Measurements from ENCODE around the gene RPS21. TPM values are rescaled to one million over a fixed set of nuclear protein-coding genes. Genes with fewer than 3 reads are reported as not detected.

The RPS21 gene
- total and polyA plus RNA-seq, 9 of the 15 experiments (the other 6 are each of a cell fraction or from before 2014, with no cell fraction given): 1,380 to 5,647 (median 3,091) TPM

DNA sequence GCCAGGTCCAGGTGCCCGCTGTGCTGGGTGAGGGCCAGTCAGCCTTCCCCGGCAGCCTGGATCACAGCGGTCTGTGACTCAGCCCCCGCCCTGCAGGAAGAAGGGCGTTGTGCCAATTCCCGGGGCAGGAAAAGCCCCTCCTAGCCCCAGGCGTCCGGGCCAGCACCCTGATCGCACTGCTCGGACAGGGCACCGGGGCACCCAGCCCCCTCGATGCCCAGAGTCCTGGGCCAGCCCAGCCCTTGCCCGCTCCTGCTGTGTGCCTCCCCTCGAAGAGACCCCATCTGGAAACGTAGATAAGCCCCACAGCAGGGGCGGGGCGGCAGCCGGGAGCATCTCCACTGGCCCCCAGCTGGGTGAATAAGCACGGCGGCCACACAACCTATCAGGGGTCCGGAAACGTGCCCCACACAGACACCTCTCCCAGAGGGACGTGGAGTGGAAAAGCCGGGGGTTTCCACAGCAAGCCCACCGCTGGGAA is 29.7 kb upstream of the RPS21 start:
- Histone ChIP-seq H3K9ac (ENCODE audit: insufficient read depth in 1 of 2, low read depth in 2 of 2, low read length in 2 of 2) (peak overlapping the region; percentile 89 to 93), H3K9me3 (replicated peaks; ENCODE audit: control insufficient read depth, insufficient read depth, low read depth, low read length) (no peaks in the 10 kb centered on the region), H3K9me1 (ENCODE audit: control insufficient read depth, insufficient read depth, low read length) (no peaks in the 10 kb centered on the region), H4K20me1 (replicated peaks; ENCODE audit: control insufficient read depth, insufficient read depth, low read length) (0 out of 2 replicates have a peak, but pooled peaks cover 3% of the 10 kb centered on the region), H3K4me1 (replicated peaks in 1 of 2; ENCODE audit: control insufficient read depth in 2 of 2, insufficient read depth in 2 of 2, low read length in 2 of 2) (peaks cover 30 to 92% of the 10 kb centered on the region in 2 experiments), H3K27me3 (ENCODE audit: control insufficient read depth in 2 of 2, insufficient read depth in 2 of 2, low read length in 2 of 2) (no peaks in the 10 kb centered on the region), H3K27ac (ENCODE audit: extremely low read depth, low read depth, low read length) (peak overlapping the region; percentile 92), H3K36me3 (ENCODE audit: control insufficient read depth, insufficient read depth, low read length) (peaks cover 65% of the 10 kb centered on the region; the same call in 1 of the 3 replicates), H3K4me3 (peak overlapping the region; percentile 42), H3K4me2 (ENCODE audit: insufficient read depth, low read length) (peak overlapping the region; percentile 97), H2AFZ (ENCODE audit: low read depth, low read length) (peak overlapping the region; percentile 40; the same call in 1 of the 2 replicates), H3K79me2 (ENCODE audit: control insufficient read depth, insufficient read depth, low read length) (peaks cover 54% of the 10 kb centered on the region)
- intact Hi-C loops (cut with micrococcal nuclease): no loop called here
- 8% methylated on average over 22 of the region's 25 CpGs for WGBS (ENCODE audit: insufficient coverage, low coverage, missing lambda C conversion rate)
- BruUV-seq (replicated peaks): no TSS peak
- CTCF ChIA-PET (ENCODE audit: low intra/inter-chr PET ratio): no interaction called here
- peak; percentile 89 for FAIRE-seq
- in situ Hi-C loops (cut with MboI): no loop called here
- POLR2A ChIA-PET: interaction anchor here (0.5 to 1.5 kb wide), 8 partner anchors 8 to 438 kb away, joined by 3 to 6 read pairs (median 3); partner anchors contain the start of gene LAMA5
- peak; percentile 82 to 90 (median 88) for DNase-seq (ENCODE audit: extremely low read depth in 1 of 4, low spot score in 3 of 4)
- ATAC-seq: peak; percentile 72
- TF ChIP-seq FOXK1 (CRISPR knock-in tag; IDR thresholded peaks at IDR 0.05; ENCODE audit: borderline replicate concordance) (no peak), ZNF212 (CRISPR knock-in tag; IDR thresholded peaks at IDR 0.05) (no peak), ZNF175 (CRISPR knock-in tag; IDR thresholded peaks at IDR 0.05; ENCODE audit: low read depth) (0 out of 2 replicates have a peak, but pooled peaks have one; percentile 23), MCM7 (IDR thresholded peaks at IDR 0.05) (no peak), SOX6 (IDR thresholded peaks at IDR 0.05) (peak; percentile 36; the same call in 1 of the 2 replicates), MAZ (CRISPR knock-in tag; conservative IDR thresholded peaks at IDR 0.05 in 1 of 2, IDR thresholded peaks at IDR 0.05 in 1 of 2) (peak; percentile 76 to 89), ELF2 (CRISPR knock-in tag; IDR thresholded peaks at IDR 0.05) (no peak), CCNT2 (IDR thresholded peaks at IDR 0.05; ENCODE audit: borderline replicate concordance, extremely low read depth, insufficient read length, low read depth, low read length) (peak; percentile 88), POLR2G (IDR thresholded peaks at IDR 0.05; ENCODE audit: low read depth, low read length) (peak; percentile 49), ATF3 (IDR thresholded peaks at IDR 0.05) (peak; percentile 18; the same call in 1 of the 2 replicates), ATF3 (CRISPR knock-in tag; conservative IDR thresholded peaks at IDR 0.05) (0 out of 2 replicates have a peak, but pooled peaks have one; percentile 24), SNRNP70 (optimal IDR thresholded peaks at IDR 0.05; ENCODE audit: low read depth, low read length) (no peak), ZNF347 (CRISPR knock-in tag; IDR thresholded peaks at IDR 0.05; ENCODE audit: low read depth) (no peak), TFAP4 (CRISPR knock-in tag; IDR thresholded peaks at IDR 0.05; ENCODE audit: borderline replicate concordance) (peak; percentile 96), BACH1 (tag; IDR thresholded peaks at IDR 0.05) (no peak), ARID1B (IDR thresholded peaks at IDR 0.05) (peak; percentile 95), NEUROD1 (IDR thresholded peaks at IDR 0.05; ENCODE audit: borderline replicate concordance, low read depth, low read length, partially characterized antibody) (peak; percentile 61), KAT7 (CRISPR knock-in tag; IDR thresholded peaks at IDR 0.05; ENCODE audit: borderline replicate concordance) (no peak), TRIM24 (IDR thresholded peaks at IDR 0.05) (peak in 1 of 2 experiments; percentile 28; a peak in 1 of 4 replicates), BCOR (IDR thresholded peaks at IDR 0.05) (no peak)
- TF ChIP-seq, protein P1, sequence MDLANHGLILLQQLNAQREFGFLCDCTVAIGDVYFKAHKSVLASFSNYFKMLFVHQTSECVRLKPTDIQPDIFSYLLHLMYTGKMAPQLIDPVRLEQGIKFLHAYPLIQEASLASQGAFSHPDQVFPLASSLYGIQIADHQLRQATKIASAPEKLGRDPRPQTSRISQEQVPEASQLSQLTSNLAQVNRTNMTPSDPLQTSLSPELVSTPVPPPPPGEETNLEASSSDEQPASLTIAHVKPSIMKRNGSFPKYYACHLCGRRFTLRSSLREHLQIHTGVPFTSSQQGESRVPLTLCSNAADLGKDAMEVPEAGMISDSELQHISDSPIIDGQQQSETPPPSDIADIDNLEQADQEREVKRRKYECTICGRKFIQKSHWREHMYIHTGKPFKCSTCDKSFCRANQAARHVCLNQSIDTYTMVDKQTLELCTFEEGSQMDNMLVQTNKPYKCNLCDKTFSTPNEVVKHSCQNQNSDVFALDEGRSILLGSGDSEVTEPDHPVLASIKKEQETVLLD (IDR thresholded peaks at IDR 0.05): peak; percentile 84; the same call in 1 of the 2 replicates
